GM12878 (cell line): Measurements from ENCODE around the gene OSM. TPM values are rescaled to one million over a fixed set of nuclear protein-coding genes. Genes with fewer than 3 reads are reported as not detected.

ENCODE experiments used
- ATAC-seq: fragments of 200-7000 bp; cut with Tn5 transposase; 3 replicates; pipeline ENCODE4 v1.9.1; 2020; ENCODE audit warnings: mild to moderate bottlenecking, moderate library complexity
- BruUV-seq: library from RNA; stranded (reverse); fragments of 400-500 nt; replicated peaks from 2 replicates; lab custom pipeline; 2021; lab: Mats Ljungman, UMichigan
- CTCF ChIA-PET: fragments of 300-600 bp; sonication (Branson Sonifier 250); formaldehyde crosslinking; extraction: SDS; loops from one replicate; lab custom pipeline; 2021; ENCODE audit warnings: inconsistent platforms; lab: Yijun Ruan, JAX
- POLR2A ChIA-PET: fragments of 350-600 bp; formaldehyde crosslinking; extraction: SDS; loops from one replicate; lab custom pipeline; 2021; ENCODE audit warnings: inconsistent platforms; lab: Charles Lee
- RAD21 ChIA-PET: fragments of 300-600 bp; sonication (Branson Sonifier 250); formaldehyde crosslinking; loops from one replicate; lab custom pipeline; 2023; ENCODE audit warnings: antibody characterized with exemption; ENCODE audit not compliant: unreplicated experiment; lab: Charles Lee
- SMC1A ChIA-PET: fragments of 300-600 bp; sonication (Branson Sonifier 250); formaldehyde crosslinking; loops from one replicate; lab custom pipeline; 2023; ENCODE audit not compliant: unreplicated experiment, uncharacterized antibody; lab: Charles Lee
- DNase-seq: peaks from one replicate; pipeline ENCODE4 v3.0.0-alpha.2; 2011; ENCODE audit warnings: low read depth, low spot score
- FAIRE-seq: peaks from 3 replicates; lab custom pipeline; 2011; peaks lifted over from hg19 to GRCh38; lab: Jason Lieb, UNC
- H2AFZ ChIP-seq: 2 replicates; pipeline ENCODE4 v1.6.0; 2011; ENCODE audit warnings: low read depth, low read length, control low read depth; ENCODE audit not compliant: control insufficient read depth
- H3K27ac ChIP-seq: 2 replicates; pipeline ENCODE4 v1.5.1; 2011; ENCODE audit warnings: control low read depth; ENCODE audit not compliant: control insufficient read depth, insufficient read depth
- H3K27me3 ChIP-seq, 2 experiments: replicated peaks in 1 of 2; 2 replicates each; pipeline versions ENCODE4 v1.6.0 to v1.6.1; 2011; ENCODE audit warnings: low read length in 1 of 2; ENCODE audit not compliant: control insufficient read depth in 2 of 2, insufficient read depth in 2 of 2
- H3K36me3 ChIP-seq, 2 experiments: 2 replicates each; pipeline ENCODE4 v1.5.1; 2011; ENCODE audit warnings: low read length in 1 of 2; ENCODE audit not compliant: control insufficient read depth in 2 of 2, insufficient read depth in 2 of 2
- H3K4me1 ChIP-seq: 2 replicates; pipeline ENCODE4 v1.6.1; 2011; ENCODE audit warnings: mild to moderate bottlenecking, low read length, moderate library complexity, mixed read lengths; ENCODE audit not compliant: control insufficient read depth, insufficient read depth
- H3K4me2 ChIP-seq: 2 replicates; pipeline ENCODE4 v1.6.0; 2011; ENCODE audit warnings: control low read depth; ENCODE audit not compliant: control insufficient read depth, insufficient read depth
- H3K4me3 ChIP-seq: fragments of 200-600 bp; sonication (generic); 2 replicates; pipeline ENCODE4 v1.5.1; 2016
- H3K79me2 ChIP-seq: 2 replicates; pipeline ENCODE4 v1.6.0; 2011; ENCODE audit warnings: low read length; ENCODE audit not compliant: control insufficient read depth, insufficient read depth
- H3K9ac ChIP-seq: 2 replicates; pipeline ENCODE4 v1.8.0; 2011; ENCODE audit warnings: low read length, control low read depth, mixed read lengths; ENCODE audit not compliant: control insufficient read depth, insufficient read depth
- H3K9me3 ChIP-seq: replicated peaks from 3 replicates; pipeline ENCODE4 v1.5.1; 2011; ENCODE audit warnings: mild to moderate bottlenecking, low read length; ENCODE audit not compliant: control insufficient read depth, insufficient read depth
- H4K20me1 ChIP-seq: 2 replicates; pipeline ENCODE4 v1.6.0; 2011; ENCODE audit not compliant: control insufficient read depth, insufficient read depth
- ETV6 ChIP-seq, 2 experiments: fragments of 450-650 bp in 1 of 2; IDR thresholded peaks in 1 of 2; conservative IDR thresholded peaks in 1 of 2; 2 replicates each; pipeline ENCODE4 v1.6.1; 2014; ENCODE audit warnings: antibody characterized with exemption in 1 of 2, borderline replicate concordance in 1 of 2, low read depth in 1 of 2, mild to moderate bottlenecking in 1 of 2, moderate library complexity in 1 of 2
- HDAC6 ChIP-seq: fragments of 200-600 bp; sonication (generic); IDR thresholded peaks from one replicate; pipeline ENCODE4 v1.8.0; 2017; ENCODE audit warnings: antibody characterized with exemption; ENCODE audit not compliant: unreplicated experiment
- MXI1 ChIP-seq: fragments of 150-350 bp; IDR thresholded peaks from 2 replicates; pipeline ENCODE4 v1.6.1; 2011; ENCODE audit warnings: low read depth, mild to moderate bottlenecking, inconsistent platforms, low read length, improper control_type of control experiment
- MYC ChIP-seq: IDR thresholded peaks from 2 replicates; pipeline ENCODE4 v1.6.1; 2011; ENCODE audit warnings: mild to moderate bottlenecking, low read length, moderate library complexity, inconsistent platforms; ENCODE audit not compliant: insufficient read depth, insufficient replicate concordance, insufficient read length, severe bottlenecking
- NFIC ChIP-seq: IDR thresholded peaks from 2 replicates; pipeline ENCODE4 v1.6.1; 2012; ENCODE audit warnings: low read depth, mild to moderate bottlenecking, inconsistent platforms, low read length, moderate library complexity
- NFYA ChIP-seq: IDR thresholded peaks from 2 replicates; pipeline ENCODE4 v1.6.1; 2011; ENCODE audit warnings: low read depth, mild to moderate bottlenecking, low read length, improper control_type of control experiment, borderline replicate concordance
- PAX5 ChIP-seq: IDR thresholded peaks from 2 replicates; pipeline ENCODE4 v1.6.1; 2011; ENCODE audit warnings: low read depth, low read length, borderline replicate concordance
- SMARCA5 ChIP-seq: fragments of 450-650 bp; IDR thresholded peaks from 2 replicates; pipeline ENCODE4 v1.6.1; 2017; ENCODE audit warnings: mild to moderate bottlenecking
- STAT1 ChIP-seq: fragments of 450-650 bp; conservative IDR thresholded peaks from 2 replicates; pipeline ENCODE4 v1.6.1; 2014; ENCODE audit warnings: antibody characterized with exemption, mild to moderate bottlenecking
- TARDBP ChIP-seq: IDR thresholded peaks from 2 replicates; pipeline ENCODE4 v1.6.1; 2016; ENCODE audit warnings: borderline replicate concordance
- TCF7 ChIP-seq: IDR thresholded peaks from 2 replicates; pipeline ENCODE4 v1.6.1; 2014; ENCODE audit warnings: antibody characterized with exemption, borderline replicate concordance
- ZNF24 ChIP-seq: fragments of 450-650 bp; IDR thresholded peaks from 2 replicates; pipeline ENCODE4 v1.6.1; 2017; ENCODE audit warnings: antibody characterized with exemption, mild to moderate bottlenecking
- WGBS: methylation state at CpG from one replicate; pipeline ENCODE4 v1.1.6; 2016; ENCODE audit warnings: low lambda C conversion rate; ENCODE audit not compliant: insufficient replicate concordance, insufficient coverage; ENCODE audit errors: missing lambda C conversion rate; 5-methylcytosine and 5-hydroxymethylcytosine counted together
- in situ Hi-C: fragments of 300-500 bp; cut with MboI; formaldehyde crosslinking; loops from 9 replicates; pipeline ENCODE4 v1.14.3; 2018; ENCODE audit warnings: mixed read lengths
- intact Hi-C: fragments of 100-400 bp; cut with micrococcal nuclease; formaldehyde crosslinking; loops from one replicate; pipeline ENCODE4 v1.14.2; 2022; ENCODE audit not compliant: unreplicated experiment
- polyA plus RNA-seq, 11 experiments: library from polyadenylated mRNA; depleted of rRNA in 4 of 11; unstranded in 6 of 11; stranded (reverse) in 5 of 11; fragments of >200 nt; fragmentation: Nextera tagmentation in 4 of 11; fragmentation: Illumina TruSeq in 1 of 11; extraction: Ambion mirVana in 4 of 11; extraction: Trizol in 1 of 11; gene quantifications; 1 replicate in 1 of 11; 2 replicates in 10 of 11; pipeline versions ENCODE4 v1.2.1 to v1.2.3, GENCODE V29; 2011 to 2016; ENCODE audit warnings: inconsistent platforms in 2 of 11, missing spikeins in 2 of 11, low read depth in 1 of 11
- total RNA-seq, 4 experiments: library from RNA; depleted of rRNA in 3 of 4; stranded (reverse); fragments of >200 nt in 3 of 4; fragmentation: Illumina TruSeq in 1 of 4; extraction: Trizol in 1 of 4; gene quantifications; 2 replicates each; pipeline versions ENCODE4 v1.2.1 to v1.2.3, GENCODE V29; 2013 to 2021
- TF ChIP-seq, protein P1 (sequence below): IDR thresholded peaks from 2 replicates; pipeline ENCODE4 v1.6.1; 2011; ENCODE audit warnings: low read depth, low read length, improper control_type of control experiment, borderline replicate concordance
- TF ChIP-seq, protein P2 (sequence below), 3 experiments: IDR thresholded peaks in 2 of 3; conservative IDR thresholded peaks in 1 of 3; 2 replicates each; pipeline ENCODE4 v1.5.1; 2011; ENCODE audit warnings: low read depth in 3 of 3, low read length in 3 of 3, mild to moderate bottlenecking in 3 of 3, control low read depth in 2 of 3, moderate library complexity in 2 of 3, inconsistent platforms in 1 of 3, mixed read lengths in 1 of 3; ENCODE audit not compliant: control insufficient read depth in 2 of 3, insufficient read depth in 1 of 3; ENCODE audit errors: extremely low read depth in 1 of 3
- TF ChIP-seq, protein P3 (sequence below): fragments of 450-650 bp; IDR thresholded peaks from 2 replicates; pipeline ENCODE4 v1.6.1; 2017; ENCODE audit warnings: borderline replicate concordance
- TF ChIP-seq, protein P4 (sequence below): fragments of 450-650 bp; conservative IDR thresholded peaks from 2 replicates; pipeline ENCODE4 v1.6.1; 2017; ENCODE audit warnings: mild to moderate bottlenecking, moderate library complexity

OSM gene
- total and polyA plus RNA-seq, 10 of the 15 experiments (the other 5 are each of a cell fraction or from before 2014, with no cell fraction given): 0.06 to 1.4 (median 0.59) TPM

DNA sequence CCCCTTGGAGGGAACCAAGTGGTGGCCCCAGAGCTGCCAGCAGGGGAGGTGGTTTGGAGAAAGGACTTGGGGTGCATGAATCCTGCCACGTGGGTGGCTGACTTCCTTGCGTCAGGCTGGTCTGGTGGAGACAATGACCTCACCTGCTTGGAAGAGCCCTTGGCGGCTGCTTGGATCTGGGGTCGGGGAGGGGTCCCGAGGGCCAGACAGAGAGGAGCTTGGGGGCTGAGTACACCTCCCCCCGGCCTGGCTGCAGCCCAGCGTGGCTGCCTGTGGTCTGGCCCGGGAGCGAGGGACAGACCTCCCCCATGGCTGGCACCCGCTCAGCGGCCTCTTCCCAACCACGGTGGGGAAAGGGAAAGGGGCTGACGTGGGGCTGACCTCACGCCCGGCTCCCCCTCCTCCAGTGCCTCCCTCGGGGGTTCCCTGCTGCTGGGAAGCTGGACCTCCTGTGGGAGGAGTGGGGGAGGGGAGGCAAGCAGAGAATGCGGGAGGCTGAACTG, 33.9 kb downstream of the OSM start (continued):
- TF ChIP-seq, protein P1, sequence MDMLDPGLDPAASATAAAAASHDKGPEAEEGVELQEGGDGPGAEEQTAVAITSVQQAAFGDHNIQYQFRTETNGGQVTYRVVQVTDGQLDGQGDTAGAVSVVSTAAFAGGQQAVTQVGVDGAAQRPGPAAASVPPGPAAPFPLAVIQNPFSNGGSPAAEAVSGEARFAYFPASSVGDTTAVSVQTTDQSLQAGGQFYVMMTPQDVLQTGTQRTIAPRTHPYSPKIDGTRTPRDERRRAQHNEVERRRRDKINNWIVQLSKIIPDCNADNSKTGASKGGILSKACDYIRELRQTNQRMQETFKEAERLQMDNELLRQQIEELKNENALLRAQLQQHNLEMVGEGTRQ: no peak
- TF ChIP-seq ETV6 (conservative IDR thresholded peaks at IDR 0.05 in 1 of 2, IDR thresholded peaks at IDR 0.05 in 1 of 2; ENCODE audit: borderline replicate concordance in 1 of 2, low read depth in 1 of 2): no peak
- no peak for TF ChIP-seq STAT1
- TF ChIP-seq PAX5: no peak
- TF ChIP-seq SMARCA5: no peak
- TF ChIP-seq NFYA: no peak
- TF ChIP-seq MYC: no peak
- no peak for TF ChIP-seq ZNF24
- no peak for TF ChIP-seq HDAC6
- TF ChIP-seq TARDBP: no peak

DNA sequence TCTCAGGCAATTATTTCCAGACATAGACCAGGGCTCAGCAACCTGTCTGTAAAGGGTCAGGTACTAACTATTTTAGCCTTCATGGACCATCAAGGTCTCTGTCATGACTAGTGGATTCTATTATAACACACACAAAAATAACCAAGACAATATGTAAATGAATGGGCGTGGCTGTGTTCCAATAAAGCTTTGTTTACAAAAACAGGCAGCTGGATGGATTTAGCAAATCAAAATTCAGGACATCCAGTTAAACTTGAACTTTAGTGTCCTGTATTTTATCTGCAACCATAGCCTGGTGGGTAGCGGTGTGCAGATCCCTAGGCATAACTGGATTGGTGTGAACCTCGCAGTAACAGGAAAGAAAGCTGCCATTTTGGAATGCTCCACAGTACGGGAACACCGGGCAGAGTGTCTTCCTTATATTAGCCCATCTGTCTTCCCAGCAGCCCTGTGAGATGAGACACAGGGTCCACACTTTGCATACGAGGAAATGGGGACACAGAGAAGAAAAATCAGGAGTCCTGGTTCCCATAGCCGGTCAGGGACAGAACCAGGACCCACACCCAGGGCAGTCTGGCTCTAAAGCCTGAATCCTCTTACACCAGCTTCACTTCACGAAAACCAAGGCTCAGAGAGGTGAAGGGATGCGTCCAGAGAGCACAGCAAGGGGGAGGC, 35.7 kb downstream of the OSM start:
- intact Hi-C loops: no loop called here
- in situ Hi-C loops: no loop called here
- Histone ChIP-seq H3K9me3 (no peaks in the 10 kb centered on the region), H3K27me3 (no peaks in the 10 kb centered on the region), H4K20me1 (no peaks in the 10 kb centered on the region), H3K9ac (no peak overlapping the region), H3K36me3 (no peaks in the 10 kb centered on the region), H3K79me2 (no peaks in the 10 kb centered on the region), H3K4me1 (no peaks in the 10 kb centered on the region), H3K4me2 (no peak overlapping the region), H2AFZ (no peak overlapping the region), H3K27ac (no peak overlapping the region), H3K4me3 (no peak overlapping the region)
- SMC1A ChIA-PET: no interaction called here
- RAD21 ChIA-PET: no interaction called here
- no peak for DNase-seq
- POLR2A ChIA-PET: no interaction called here
- 31% methylated on average over 9 of the region's 9 CpGs for WGBS
- CTCF ChIA-PET: no interaction called here
- no peak for FAIRE-seq
- BruUV-seq: no TSS peak
- no peak for ATAC-seq
- TF ChIP-seq, protein P2, sequence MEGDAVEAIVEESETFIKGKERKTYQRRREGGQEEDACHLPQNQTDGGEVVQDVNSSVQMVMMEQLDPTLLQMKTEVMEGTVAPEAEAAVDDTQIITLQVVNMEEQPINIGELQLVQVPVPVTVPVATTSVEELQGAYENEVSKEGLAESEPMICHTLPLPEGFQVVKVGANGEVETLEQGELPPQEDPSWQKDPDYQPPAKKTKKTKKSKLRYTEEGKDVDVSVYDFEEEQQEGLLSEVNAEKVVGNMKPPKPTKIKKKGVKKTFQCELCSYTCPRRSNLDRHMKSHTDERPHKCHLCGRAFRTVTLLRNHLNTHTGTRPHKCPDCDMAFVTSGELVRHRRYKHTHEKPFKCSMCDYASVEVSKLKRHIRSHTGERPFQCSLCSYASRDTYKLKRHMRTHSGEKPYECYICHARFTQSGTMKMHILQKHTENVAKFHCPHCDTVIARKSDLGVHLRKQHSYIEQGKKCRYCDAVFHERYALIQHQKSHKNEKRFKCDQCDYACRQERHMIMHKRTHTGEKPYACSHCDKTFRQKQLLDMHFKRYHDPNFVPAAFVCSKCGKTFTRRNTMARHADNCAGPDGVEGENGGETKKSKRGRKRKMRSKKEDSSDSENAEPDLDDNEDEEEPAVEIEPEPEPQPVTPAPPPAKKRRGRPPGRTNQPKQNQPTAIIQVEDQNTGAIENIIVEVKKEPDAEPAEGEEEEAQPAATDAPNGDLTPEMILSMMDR (IDR thresholded peaks at IDR 0.05 in 2 of 3, conservative IDR thresholded peaks at IDR 0.05 in 1 of 3; ENCODE audit: control insufficient read depth in 2 of 3, extremely low read depth in 1 of 3, insufficient read depth in 1 of 3, low read depth in 3 of 3, low read length in 3 of 3): no peak
- TF ChIP-seq MXI1 (no peak), NFIC (no peak), TCF7 (no peak)
- TF ChIP-seq, protein P3, sequence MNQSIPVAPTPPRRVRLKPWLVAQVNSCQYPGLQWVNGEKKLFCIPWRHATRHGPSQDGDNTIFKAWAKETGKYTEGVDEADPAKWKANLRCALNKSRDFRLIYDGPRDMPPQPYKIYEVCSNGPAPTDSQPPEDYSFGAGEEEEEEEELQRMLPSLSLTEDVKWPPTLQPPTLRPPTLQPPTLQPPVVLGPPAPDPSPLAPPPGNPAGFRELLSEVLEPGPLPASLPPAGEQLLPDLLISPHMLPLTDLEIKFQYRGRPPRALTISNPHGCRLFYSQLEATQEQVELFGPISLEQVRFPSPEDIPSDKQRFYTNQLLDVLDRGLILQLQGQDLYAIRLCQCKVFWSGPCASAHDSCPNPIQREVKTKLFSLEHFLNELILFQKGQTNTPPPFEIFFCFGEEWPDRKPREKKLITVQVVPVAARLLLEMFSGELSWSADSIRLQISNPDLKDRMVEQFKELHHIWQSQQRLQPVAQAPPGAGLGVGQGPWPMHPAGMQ: no peak
- TF ChIP-seq, protein P4, sequence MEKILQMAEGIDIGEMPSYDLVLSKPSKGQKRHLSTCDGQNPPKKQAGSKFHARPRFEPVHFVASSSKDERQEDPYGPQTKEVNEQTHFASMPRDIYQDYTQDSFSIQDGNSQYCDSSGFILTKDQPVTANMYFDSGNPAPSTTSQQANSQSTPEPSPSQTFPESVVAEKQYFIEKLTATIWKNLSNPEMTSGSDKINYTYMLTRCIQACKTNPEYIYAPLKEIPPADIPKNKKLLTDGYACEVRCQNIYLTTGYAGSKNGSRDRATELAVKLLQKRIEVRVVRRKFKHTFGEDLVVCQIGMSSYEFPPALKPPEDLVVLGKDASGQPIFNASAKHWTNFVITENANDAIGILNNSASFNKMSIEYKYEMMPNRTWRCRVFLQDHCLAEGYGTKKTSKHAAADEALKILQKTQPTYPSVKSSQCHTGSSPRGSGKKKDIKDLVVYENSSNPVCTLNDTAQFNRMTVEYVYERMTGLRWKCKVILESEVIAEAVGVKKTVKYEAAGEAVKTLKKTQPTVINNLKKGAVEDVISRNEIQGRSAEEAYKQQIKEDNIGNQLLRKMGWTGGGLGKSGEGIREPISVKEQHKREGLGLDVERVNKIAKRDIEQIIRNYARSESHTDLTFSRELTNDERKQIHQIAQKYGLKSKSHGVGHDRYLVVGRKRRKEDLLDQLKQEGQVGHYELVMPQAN: no peak
